Activated naive CD8-positive, alpha-beta T cell treated with anti-CD3 and anti-CD28 coated beads for 36 hours (primary cell): ENCODE results near the gene CCDC89. TPM values are rescaled to one million over a fixed set of nuclear protein-coding genes. Genes with fewer than 3 reads are reported as not detected.
"Not testable (repeated sequence)": the region's sequence is repeated elsewhere in the genome, so short reads cannot be mapped to it uniquely, and the experiment has no call there.

Experiments used
- DNase-seq: peaks from one replicate; pipeline ENCODE4 v3.0.0; 2021
- H3K27ac Mint-ChIP-seq: one replicate; pipeline ENCODE4 v1.8.0; 2022; ENCODE audit warnings: mild to moderate bottlenecking, moderate library complexity, mixed read lengths
- H3K27me3 Mint-ChIP-seq: one replicate; pipeline ENCODE4 v1.8.0; 2022; ENCODE audit warnings: mild to moderate bottlenecking, mixed read lengths
- H3K36me3 Mint-ChIP-seq: one replicate; pipeline ENCODE4 v1.8.0; 2021; ENCODE audit warnings: mild to moderate bottlenecking, mixed read lengths
- H3K4me1 Mint-ChIP-seq: one replicate; pipeline ENCODE4 v1.8.0; 2021; ENCODE audit warnings: mixed read lengths
- H3K4me3 Mint-ChIP-seq: one replicate; pipeline ENCODE4 v1.8.0; 2022; ENCODE audit warnings: mild to moderate bottlenecking, moderate library complexity, mixed read lengths
- H3K9me3 Mint-ChIP-seq: one replicate; pipeline ENCODE4 v1.8.0; 2022; ENCODE audit warnings: mixed read lengths
- total RNA-seq, 2 experiments: library from RNA; stranded (reverse); gene quantifications; one replicate each; pipeline ENCODE4 v1.2.3, GENCODE V29; 2021

Gene CCDC89
- total RNA-seq, 2 experiments from 2014 or later: not detected

DNA sequence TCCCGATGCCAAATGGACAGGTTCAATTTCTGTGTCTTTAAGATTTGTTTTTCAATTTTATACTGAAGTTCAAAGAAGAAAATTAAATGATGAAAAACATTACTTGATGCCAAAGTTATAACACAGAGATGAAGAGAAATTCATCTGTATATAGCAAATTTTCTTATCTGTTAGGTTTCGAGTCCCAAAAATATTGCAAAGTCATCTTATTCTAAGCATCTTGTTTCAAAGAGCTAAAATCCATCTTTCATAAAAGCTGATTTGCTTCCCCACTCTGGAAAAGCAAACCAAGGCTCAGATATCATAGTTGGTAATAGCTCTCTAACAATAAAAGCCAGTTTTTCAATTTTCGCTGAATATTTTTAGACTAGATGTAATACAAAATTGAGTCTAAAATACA lies 19.0 kb upstream of the CCDC89 start:
- Mint-ChIP-seq H3K4me1 (peaks cover 8% of the 10 kb centered on the region), H3K4me3 (no peak overlapping the region), H3K36me3 (peaks cover 2% of the 10 kb centered on the region), H3K27me3 (no peaks in the 10 kb centered on the region), H3K27ac (no peak overlapping the region), H3K9me3 (no peaks in the 10 kb centered on the region)
- no peak for DNase-seq

DNA sequence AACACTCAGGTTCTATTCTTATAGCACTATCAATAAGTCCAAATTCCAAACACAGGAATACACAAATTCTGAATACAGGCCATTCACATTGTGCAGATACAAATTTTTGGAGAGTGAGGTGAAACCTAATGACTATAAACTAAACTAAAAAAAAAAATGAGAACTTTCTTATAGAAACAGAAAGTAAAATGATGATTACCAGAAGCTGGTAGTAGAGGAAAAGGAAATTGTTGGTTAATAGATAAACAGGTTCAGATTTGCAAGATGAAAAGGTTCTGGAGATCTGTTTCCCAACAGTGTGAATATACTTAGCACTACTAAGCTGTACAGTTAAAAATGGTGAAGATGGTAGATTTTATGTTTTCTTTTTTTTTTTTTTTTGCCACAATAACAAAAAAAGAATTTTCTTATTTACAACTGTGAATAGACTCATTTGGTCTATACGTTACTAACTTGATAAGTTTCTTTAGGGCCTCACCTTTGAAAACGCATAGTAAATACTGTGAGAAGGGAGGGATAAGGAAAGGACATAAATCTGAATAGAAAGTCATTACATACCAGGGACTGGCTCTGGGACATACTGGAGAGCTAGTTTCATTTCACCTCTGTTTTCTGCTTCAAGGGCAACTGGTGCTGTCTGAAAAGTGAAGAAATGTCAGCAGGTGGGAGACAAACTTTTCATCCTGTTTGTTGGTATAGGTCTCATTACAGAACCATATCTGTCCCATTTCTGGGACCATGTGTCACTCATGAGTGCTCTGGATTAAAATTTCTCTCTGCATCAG lies 14.2 kb upstream of the CCDC89 start:
- Mint-ChIP-seq H3K9me3 (no peaks in the 10 kb centered on the region), H3K4me3 (no peak overlapping the region), H3K4me1 (peaks cover 27% of the 10 kb centered on the region), H3K27ac (peak overlapping the region; percentile 42), H3K36me3 (peaks cover 1% of the 10 kb centered on the region), H3K27me3 (no peaks in the 10 kb centered on the region)
- DNase-seq: no peak

DNA sequence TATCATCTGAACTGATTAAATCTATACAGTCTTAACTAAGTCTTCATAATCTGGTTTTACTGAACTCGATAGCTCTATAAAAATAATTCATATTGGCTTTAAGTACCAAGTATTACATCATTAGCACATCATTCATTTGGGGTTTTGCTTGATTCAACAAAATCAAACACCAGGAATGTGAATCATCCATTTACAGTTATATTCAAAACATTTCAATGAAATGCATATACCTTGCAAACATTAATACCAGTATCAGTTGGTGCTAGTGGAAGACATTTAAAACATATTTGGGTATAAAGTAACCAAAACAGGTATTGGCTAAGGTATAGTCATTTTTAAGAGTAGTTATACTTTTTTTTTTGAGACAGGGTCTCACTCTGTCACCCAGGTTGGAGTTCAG lies 12.2 kb upstream of the CCDC89 start:
- no peak overlapping the region for H3K27ac Mint-ChIP-seq
- no peak for DNase-seq
- H3K4me1 Mint-ChIP-seq: peaks cover 27% of the 10 kb centered on the region
- H3K27me3 Mint-ChIP-seq: no peaks in the 10 kb centered on the region
- peaks cover 1% of the 10 kb centered on the region for H3K36me3 Mint-ChIP-seq
- H3K4me3 Mint-ChIP-seq: no peak overlapping the region
- no peaks in the 10 kb centered on the region for H3K9me3 Mint-ChIP-seq

DNA sequence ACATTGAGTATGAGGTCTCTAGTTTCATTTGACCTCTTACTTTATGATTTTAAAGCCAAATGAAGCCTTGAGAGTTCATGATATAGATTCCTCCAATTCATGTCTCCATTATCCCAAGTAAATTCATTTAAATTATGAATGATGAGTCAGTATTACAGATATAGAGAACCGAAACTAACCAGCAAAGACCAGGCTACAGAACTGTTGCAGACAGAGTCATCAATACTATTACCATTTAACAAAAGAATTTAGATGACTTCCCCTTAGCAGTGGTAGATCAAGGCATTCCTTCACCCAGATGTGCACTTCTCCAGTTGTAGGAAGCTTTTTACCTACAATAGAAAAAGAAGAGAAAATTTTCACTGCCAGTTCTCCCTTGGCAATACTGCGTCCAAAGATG lies 11.8 kb upstream of the CCDC89 start:
- DNase-seq: no peak
- no peak overlapping the region for H3K27ac Mint-ChIP-seq
- peaks cover 1% of the 10 kb centered on the region for H3K36me3 Mint-ChIP-seq
- no peaks in the 10 kb centered on the region for H3K27me3 Mint-ChIP-seq
- H3K4me3 Mint-ChIP-seq: no peak overlapping the region
- peaks cover 27% of the 10 kb centered on the region for H3K4me1 Mint-ChIP-seq
- H3K9me3 Mint-ChIP-seq: no peaks in the 10 kb centered on the region

DNA sequence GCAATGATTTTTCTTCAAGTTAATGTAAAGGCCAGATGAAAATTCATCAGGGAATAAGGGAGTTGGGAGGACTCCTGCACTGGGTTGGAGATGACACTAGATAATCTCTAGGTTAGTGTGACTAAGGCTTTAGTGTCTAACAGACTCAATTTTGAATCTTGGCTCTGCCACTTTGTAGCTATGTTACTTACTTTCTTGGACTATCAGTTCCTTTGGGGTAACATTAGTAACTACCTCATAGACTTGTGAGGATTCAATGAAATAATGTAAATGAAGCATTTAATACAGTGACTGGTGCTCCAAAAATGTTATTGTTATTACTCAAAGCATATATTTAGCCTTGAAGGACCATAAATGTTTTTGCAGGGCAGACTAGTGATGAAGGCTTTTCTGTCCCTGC lies 9.6 kb upstream of the CCDC89 start:
- Mint-ChIP-seq H3K9me3 (no peaks in the 10 kb centered on the region), H3K4me1 (peaks cover 26% of the 10 kb centered on the region), H3K36me3 (peaks cover 1% of the 10 kb centered on the region), H3K27me3 (no peaks in the 10 kb centered on the region), H3K27ac (no peak overlapping the region), H3K4me3 (no peak overlapping the region)
- DNase-seq: no peak

DNA sequence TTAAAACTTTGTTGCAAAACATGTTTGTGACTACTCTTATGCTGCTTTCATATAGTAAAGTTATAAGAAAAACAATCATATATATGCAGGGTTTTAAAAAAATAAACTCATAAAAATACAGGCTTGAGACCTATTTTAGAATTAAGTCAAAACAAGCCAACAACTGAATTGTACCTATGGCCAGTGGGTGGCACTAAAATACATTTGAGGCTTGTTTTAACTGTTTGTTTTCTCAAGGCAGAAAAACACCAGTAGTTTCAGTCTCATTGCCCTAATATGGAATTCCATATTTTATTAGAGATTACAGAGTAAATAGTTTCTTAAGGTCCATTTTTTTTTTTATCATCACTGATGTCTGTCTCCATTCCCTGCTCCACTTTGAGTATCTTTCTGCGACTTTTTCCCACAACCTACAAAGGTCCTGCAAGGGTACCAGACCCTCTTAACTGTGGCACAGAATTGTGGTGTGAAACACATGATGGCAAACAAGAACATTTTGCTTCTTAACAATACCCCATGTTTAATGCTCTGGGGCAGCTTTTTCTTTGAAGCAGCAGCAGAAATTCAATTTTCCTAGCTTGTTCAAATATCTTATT lies 8.5 kb upstream of the CCDC89 start:
- Mint-ChIP-seq H3K4me3 (no peak overlapping the region), H3K36me3 (peaks cover under 1% of the 10 kb centered on the region), H3K27me3 (no peaks in the 10 kb centered on the region), H3K4me1 (peaks cover 15% of the 10 kb centered on the region), H3K27ac (no peak overlapping the region), H3K9me3 (no peaks in the 10 kb centered on the region)
- no peak for DNase-seq

DNA sequence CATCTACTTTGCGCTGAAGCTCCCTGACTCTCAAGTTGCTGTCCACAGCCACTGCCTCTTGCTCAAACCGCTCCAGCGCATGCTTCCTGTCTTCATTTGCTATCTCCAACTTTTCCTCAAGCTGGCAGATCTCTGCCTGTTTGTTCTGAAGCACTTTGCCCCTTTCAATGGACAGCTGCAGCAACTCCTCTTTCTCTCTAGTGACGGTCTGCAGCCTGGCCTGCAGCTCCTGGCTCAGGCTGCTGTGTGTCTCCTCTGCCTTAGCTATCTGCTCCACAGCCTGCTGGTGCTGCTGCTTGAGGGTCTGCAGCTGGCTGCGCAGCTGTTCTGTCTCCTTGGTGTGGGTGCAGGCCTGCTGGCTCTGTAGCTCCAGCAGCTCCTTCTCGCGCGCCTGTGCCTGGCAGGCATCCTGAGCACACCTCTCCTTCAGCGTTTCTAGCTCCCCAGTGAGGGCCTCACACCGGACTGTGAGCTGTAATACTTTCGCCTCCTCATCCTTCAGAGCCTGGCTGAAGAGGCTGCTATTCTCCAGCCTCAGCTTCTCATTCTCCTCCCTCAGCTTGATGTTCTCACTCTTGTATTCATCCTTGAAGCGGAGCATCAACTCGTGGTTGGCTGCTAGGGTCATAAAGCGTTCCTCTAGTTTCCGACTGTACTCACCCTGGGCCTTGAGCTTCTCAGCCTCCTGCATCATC lies 723 bp downstream of the CCDC89 start:
- no peak overlapping the region for H3K27ac Mint-ChIP-seq

DNA sequence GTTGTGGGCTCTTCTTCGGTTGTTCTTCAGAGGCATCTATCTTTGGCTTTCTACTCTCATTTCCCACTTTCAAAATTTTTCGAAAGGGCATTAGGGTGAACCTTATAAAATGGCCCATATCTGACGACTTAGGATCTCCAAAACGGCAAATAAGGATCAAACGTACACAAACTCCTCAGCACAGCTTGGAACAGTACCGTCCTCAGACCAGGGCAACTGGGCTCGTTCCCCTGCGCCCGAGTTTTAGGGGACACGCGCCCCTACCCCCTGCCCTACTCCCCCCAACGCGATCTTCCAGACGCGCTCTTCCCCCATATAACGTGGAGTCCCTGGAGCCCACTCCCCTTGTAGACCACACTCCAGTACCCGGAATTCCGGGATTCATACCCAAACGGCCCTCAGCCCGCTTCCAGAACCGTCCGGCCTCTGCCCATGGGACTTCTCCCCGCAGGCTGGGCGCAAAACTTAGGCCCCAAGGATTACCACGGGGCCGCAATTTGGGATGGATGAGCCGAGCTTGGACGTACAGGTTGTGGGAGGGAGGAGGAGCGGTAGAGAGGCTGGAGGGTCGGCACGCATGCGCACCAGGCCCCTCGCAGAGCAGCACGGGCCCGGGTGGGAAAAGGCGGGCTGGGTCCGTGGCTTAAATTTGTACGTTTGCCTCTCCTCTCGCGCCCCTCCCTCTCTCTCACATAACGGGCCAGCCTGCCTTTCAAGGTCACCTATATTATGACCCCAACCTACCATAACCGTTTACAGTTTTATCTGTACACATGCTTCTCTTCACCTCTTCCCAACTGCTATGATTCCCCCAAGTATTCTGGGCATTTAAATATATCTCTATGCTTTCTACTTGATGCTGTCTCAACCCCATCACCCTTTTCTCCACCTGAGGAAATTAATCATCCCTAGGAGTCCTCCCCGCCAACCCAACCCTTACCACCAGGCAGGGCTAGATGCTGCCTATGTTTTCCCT lies 3.4 kb downstream of the CCDC89 start:
- Mint-ChIP-seq H3K27me3 (no peaks in the 10 kb centered on the region), H3K9me3 (no peaks in the 10 kb centered on the region), H3K27ac (peak overlapping the region; percentile 86), H3K36me3 (peaks cover 5% of the 10 kb centered on the region), H3K4me1 (peaks cover 11% of the 10 kb centered on the region), H3K4me3 (peak overlapping the region; percentile 82)
- peak; percentile 80 for DNase-seq

More for the DNA sequence above, 723 bp downstream of the CCDC89 start:
- no peak for DNase-seq
- peaks cover 5% of the 10 kb centered on the region for H3K36me3 Mint-ChIP-seq
- H3K4me1 Mint-ChIP-seq: peaks cover 11% of the 10 kb centered on the region
- H3K9me3 Mint-ChIP-seq: no peaks in the 10 kb centered on the region
- no peak overlapping the region for H3K4me3 Mint-ChIP-seq
- H3K27me3 Mint-ChIP-seq: no peaks in the 10 kb centered on the region

DNA sequence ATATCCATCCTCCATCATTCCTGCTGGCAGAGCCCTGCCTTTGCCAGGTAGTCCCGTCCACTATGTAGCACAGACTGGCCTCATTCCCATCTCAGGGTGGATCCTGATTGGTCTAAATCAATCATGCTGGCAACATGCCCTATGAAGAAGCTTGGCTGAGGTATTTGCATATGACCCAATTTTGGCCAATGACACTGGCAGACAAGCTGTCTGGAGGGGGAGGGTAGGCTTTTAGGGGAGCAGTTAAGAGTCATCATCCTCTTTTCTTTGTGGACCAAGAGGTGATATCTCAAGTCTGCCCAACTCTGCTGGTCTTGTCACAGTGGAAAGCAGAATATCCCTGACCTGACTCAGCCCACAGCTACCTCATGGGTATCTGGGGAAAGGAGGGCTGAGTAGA lies 5.1 kb downstream of the CCDC89 start:
- Mint-ChIP-seq H3K36me3 (peaks cover 5% of the 10 kb centered on the region), H3K27ac (no peak overlapping the region), H3K4me3 (no peak overlapping the region), H3K9me3 (no peaks in the 10 kb centered on the region), H3K27me3 (no peaks in the 10 kb centered on the region), H3K4me1 (peaks cover 11% of the 10 kb centered on the region)
- no peak for DNase-seq

DNA sequence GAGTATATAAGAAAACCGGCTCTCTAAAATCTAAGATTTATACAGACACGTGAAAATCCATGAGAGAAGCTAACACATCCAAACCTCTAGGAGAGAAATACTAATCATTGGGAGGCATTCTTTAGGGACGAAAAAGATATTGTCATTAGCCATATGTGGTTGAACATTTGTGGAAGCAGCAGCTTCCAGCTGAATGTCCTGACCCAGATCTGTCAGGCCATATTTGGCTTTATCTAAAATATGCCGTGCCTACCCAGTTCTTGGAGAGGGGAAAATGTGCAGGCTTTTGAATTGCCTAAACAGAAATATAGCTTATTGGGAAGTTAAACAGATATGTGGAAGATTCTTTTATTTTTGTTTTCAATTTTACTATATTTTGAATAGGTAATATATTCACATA lies 6.4 kb downstream of the CCDC89 start:
- no peaks in the 10 kb centered on the region for H3K27me3 Mint-ChIP-seq
- no peaks in the 10 kb centered on the region for H3K9me3 Mint-ChIP-seq
- H3K27ac Mint-ChIP-seq: no peak overlapping the region
- peaks cover 5% of the 10 kb centered on the region for H3K36me3 Mint-ChIP-seq
- peaks cover 11% of the 10 kb centered on the region for H3K4me1 Mint-ChIP-seq
- no peak for DNase-seq
- no peak overlapping the region for H3K4me3 Mint-ChIP-seq

DNA sequence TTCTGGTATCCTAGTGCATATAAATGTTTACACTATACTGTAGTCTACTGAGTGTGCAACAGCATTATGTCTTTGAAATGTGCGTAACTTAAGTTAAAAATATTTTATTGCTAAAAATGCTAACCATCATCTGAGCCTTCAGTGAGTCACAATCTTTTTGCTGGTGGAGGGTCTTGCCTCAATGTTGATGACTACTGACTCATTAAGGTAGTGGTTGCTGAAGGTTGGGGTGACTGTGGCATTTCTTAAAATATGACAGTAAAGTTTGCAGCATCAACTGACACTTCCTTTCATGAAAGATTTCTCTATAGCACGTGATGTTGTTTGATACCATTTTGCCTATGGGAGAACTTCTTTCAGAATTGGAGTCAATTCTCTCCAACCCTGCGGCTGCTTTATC lies 12.6 kb downstream of the CCDC89 start:
- Mint-ChIP-seq H3K4me3 (no peak overlapping the region), H3K27me3 (no peaks in the 10 kb centered on the region), H3K4me1 (no peaks in the 10 kb centered on the region), H3K27ac (no peak overlapping the region), H3K36me3 (no peaks in the 10 kb centered on the region), H3K9me3 (no peaks in the 10 kb centered on the region)
- no peak for DNase-seq

DNA sequence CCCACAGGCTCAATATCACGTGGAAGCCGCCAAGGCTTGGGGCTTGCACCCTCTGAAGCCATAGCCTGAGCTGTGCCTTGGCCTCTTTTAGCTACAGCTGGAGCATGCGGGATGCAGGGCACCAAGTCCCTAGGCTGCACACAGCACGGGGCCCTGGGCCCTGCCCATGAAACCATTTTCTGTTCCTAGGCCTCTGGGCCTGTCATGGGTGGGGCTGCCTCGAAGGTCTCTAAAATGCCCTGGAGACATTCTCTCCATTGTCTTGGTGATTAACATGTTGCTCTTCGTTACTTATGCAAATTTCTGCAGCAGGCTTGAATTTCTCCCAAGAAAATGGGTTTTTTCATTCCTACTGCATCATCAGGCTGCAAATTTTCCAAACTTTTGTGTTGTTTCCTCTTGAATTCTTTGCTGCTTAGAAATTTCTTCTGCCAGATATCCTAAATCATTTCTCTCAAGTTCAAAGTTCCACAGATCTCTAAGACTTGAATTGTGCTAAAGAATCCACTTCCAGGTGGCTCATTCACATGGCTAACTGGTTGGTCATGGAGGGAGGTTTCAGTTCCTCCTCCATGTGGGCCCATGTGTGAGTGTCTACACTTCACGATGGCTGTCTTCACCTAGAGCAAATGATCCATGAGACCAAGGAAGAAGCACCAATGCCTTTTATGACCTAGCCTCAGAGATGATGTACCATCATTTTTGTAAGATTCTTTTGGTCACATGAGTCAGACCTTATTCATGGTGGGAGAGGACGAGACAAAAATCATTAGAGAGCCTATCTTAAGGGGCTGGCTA lies 13.7 kb downstream of the CCDC89 start:
- Mint-ChIP-seq H3K27ac (no peak overlapping the region), H3K27me3 (no peaks in the 10 kb centered on the region), H3K36me3 (no peaks in the 10 kb centered on the region), H3K4me1 (no peaks in the 10 kb centered on the region), H3K4me3 (no peak overlapping the region), H3K9me3 (no peaks in the 10 kb centered on the region)
- no peak for DNase-seq

DNA sequence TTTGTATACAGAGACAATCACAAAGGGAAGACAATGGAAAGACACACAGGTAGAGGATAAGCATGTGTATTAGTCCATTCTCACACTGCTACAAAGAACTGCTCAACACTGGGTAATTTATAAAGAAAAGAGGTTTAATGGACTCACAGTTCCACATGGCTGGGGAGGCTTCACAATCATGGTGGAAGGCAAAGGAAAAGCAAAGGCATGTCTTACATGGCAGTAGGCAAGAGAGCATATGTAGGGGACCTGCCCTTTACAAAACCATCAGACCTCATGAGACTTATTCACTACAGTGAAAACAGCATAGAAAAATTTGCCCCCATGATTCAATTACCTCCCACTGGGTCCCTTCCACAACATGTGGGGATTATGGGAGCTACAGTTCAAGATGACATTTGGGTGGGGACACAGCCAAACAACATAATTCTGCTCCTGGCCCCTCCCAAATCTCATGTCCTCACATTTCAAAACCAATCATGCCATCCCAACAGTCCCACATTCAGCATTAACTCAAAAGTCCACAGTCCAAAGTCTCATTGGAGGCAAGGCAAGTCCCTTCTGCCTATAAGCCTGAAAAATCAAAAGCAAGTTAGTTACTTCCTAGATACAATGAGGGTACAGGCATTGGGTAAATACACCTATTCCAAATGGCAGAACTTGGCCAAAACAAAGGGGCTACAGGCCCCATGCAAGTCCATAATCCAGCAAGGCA lies 14.9 kb downstream of the CCDC89 start:
- H3K27me3 Mint-ChIP-seq, H3K9me3 Mint-ChIP-seq, H3K27ac Mint-ChIP-seq, DNase-seq, H3K36me3 Mint-ChIP-seq, H3K4me3 Mint-ChIP-seq, H3K4me1 Mint-ChIP-seq: not testable (repeated sequence)

DNA sequence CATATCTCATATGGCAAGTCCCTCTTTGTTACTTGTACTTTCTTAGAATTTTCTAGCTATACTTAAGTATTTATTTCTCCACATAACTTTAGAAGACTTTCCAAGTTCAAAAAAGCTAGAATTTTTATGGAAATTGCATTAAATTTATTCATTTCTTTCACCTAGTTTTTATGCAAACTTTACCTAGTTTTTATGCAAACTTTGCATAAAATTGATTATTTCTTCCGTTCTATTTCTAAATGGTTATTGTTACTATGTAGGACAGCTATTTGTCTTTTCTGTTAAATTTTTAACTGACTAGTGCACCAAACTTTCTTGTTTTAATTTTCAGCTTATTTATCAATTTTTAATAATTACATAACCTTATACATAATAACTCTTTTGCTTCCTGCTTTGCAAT lies 17.8 kb downstream of the CCDC89 start:
- H3K27me3 Mint-ChIP-seq: peaks cover 3% of the 10 kb centered on the region
- DNase-seq: no peak
- no peak overlapping the region for H3K27ac Mint-ChIP-seq
- H3K4me1 Mint-ChIP-seq: peaks cover 8% of the 10 kb centered on the region
- no peak overlapping the region for H3K4me3 Mint-ChIP-seq
- peaks cover 10% of the 10 kb centered on the region for H3K36me3 Mint-ChIP-seq
- H3K9me3 Mint-ChIP-seq: no peaks in the 10 kb centered on the region
